Measurements from ENCODE around the gene CFAP299.

Gene CFAP299

DNA sequence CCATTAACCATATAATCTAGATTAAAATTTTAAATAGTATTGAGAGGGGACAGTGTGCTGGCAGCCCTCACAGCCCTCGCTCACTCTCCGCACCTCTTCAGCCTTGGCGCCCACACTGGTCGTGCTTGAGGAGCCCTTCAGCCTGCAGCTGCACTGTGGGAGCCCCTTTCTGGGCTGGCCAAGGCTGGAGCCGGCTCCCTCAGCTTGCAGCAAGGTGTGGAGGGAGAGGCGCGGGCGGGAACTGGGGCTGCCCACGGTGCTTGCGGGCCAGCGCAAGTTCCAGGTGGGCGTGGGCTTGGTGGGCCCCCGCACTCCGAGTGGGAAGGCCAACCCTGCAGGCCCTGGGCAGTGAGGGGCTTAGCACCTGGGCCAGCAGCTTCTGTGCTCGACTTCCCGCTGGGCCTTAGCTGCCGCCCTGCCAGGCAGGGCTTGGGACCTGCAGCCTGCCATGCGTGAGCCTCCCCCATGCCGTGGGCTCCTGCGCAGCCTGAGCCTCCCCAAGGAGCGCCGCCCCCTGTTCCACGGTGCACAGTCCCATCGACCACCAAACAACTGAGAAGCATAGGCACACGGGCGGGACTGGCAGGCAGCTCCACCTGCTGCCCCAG, 32.8 kb upstream of the CFAP299 start:
- TF ChIP-seq, protein P1, sequence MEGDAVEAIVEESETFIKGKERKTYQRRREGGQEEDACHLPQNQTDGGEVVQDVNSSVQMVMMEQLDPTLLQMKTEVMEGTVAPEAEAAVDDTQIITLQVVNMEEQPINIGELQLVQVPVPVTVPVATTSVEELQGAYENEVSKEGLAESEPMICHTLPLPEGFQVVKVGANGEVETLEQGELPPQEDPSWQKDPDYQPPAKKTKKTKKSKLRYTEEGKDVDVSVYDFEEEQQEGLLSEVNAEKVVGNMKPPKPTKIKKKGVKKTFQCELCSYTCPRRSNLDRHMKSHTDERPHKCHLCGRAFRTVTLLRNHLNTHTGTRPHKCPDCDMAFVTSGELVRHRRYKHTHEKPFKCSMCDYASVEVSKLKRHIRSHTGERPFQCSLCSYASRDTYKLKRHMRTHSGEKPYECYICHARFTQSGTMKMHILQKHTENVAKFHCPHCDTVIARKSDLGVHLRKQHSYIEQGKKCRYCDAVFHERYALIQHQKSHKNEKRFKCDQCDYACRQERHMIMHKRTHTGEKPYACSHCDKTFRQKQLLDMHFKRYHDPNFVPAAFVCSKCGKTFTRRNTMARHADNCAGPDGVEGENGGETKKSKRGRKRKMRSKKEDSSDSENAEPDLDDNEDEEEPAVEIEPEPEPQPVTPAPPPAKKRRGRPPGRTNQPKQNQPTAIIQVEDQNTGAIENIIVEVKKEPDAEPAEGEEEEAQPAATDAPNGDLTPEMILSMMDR (IDR thresholded peaks at IDR 0.05; ENCODE audit: borderline replicate concordance, insufficient read depth, low read depth, low read length): no peak
- H3K4me3 ChIP-seq (ENCODE audit: low read depth, low read length): no peak overlapping the region

DNA sequence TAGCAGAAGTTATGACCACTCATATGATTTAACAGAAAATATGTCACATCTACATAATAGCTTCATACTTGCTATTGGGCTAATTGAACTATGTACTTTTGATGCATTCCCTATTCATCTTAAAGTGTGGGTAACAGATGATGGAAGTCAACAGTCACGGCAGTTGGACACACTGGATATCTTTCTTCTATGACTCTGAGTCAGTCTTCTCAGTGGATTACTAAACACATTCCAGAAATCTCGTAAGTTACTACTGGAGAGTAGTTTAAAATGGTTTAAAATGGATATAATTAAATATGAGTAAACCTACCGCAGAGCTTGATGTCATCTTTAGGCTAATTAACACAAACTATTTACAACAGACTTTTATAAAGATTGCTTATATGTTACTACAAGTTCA, 30.1 kb upstream of the CFAP299 start:
- TF ChIP-seq, protein P1 (IDR thresholded peaks at IDR 0.05; ENCODE audit: borderline replicate concordance, insufficient read depth, low read depth, low read length): no peak
- H3K4me3 ChIP-seq (ENCODE audit: low read depth, low read length): no peak overlapping the region

DNA sequence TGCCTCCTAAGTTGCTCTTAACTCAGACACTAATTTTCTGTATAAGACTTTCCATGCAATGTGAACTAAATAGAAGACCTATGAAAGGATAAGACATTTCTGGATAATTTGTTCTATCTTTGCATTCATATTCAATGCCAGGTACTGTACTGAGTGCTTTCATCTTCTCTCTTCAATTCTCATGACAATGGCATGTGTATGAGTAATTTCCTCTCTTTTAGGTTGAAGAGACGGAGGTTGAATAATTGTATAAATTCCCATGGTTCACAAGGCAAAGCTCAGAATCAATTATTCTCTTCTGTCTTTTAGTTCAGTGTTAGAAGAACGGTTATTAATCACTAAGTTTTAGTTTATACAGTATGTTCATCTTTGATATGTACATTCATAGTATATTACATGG, 29.3 kb upstream of the CFAP299 start:
- TF ChIP-seq, protein P1 (IDR thresholded peaks at IDR 0.05; ENCODE audit: borderline replicate concordance, insufficient read depth, low read depth, low read length): no peak
- H3K4me3 ChIP-seq (ENCODE audit: low read depth, low read length): no peak overlapping the region

DNA sequence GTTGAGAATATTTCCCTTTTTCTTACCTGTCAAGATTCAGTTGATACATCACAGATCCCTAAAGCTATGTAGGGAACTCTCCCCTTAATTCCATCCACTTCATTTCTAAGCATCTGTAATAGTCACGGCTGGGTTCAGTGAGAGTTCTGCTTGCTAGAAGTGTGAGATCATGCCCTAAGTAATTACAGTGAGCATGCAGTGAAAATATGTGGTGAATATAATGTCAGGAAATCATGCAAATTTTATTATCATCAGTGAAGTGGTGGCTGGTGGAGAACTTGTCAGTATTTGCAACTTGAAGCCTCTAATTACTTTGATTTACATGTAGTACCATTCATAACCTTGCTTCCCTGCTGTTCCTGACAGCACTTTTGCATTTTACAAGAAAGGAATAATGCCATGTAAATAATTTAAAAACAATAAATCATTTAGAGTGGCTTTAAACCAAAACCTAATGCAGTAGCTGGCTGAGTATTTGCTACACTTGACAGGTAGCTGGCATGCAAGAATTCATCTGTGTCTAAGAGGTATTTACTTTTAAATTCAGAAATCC, 28.3 kb upstream of the CFAP299 start:
- H3K4me3 ChIP-seq (ENCODE audit: low read depth, low read length): no peak overlapping the region
- TF ChIP-seq, protein P1 (IDR thresholded peaks at IDR 0.05; ENCODE audit: borderline replicate concordance, insufficient read depth, low read depth, low read length): no peak

DNA sequence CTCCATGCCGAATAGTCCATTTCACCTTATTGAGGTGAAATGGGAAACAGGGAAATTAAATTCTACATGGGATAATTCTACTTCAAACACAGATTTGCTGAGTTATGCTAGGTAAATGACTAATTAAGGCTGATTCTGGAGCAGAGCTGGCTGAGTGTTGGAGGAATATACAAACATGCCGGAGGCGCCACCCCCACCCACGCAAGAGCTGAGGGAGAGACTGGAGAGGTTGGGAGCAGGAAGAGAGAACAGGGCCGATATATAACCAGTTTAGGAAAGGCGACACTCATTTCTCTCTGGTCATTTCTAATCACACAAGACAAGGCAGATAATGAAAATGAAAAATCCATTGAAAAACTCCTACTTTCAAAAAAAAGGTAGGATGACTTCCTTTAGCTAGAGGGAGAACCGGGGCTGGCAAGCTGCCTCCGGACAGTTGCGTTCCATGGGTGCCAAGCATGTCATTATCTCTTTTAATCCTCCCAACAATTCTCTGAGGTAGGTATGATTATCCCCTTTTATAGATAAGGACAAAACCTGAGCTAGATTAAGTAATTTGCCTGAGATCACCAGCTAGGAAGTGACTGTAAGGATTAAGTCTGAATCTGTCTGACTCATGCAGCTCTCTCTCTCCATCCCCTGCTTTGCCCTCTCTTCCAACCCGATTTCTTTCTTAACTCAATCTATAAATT, 27.6 kb upstream of the CFAP299 start:
- H3K4me3 ChIP-seq (ENCODE audit: low read depth, low read length): no peak overlapping the region
- TF ChIP-seq, protein P1 (IDR thresholded peaks at IDR 0.05; ENCODE audit: borderline replicate concordance, insufficient read depth, low read depth, low read length): no peak

- TF ChIP-seq, protein P1 (IDR thresholded peaks at IDR 0.05; ENCODE audit: borderline replicate concordance, insufficient read depth, low read depth, low read length): no peak
- H3K4me3 ChIP-seq (ENCODE audit: low read depth, low read length): no peak overlapping the region
Observed at GRCh38 chr4:80308466-80308822, 27.1 kb upstream of the CFAP299 start.
